DND-41 (cell line): ENCODE measurements around the gene TMCO4.

Experiments used
- ATAC-seq: fragments of 200-7000 bp; cut with Tn5 transposase; 3 replicates; pipeline ENCODE4 v1.9.1; 2021; ENCODE audit warnings: low read depth; ENCODE audit not compliant: insufficient read depth
- DNase-seq: peaks from one replicate; pipeline ENCODE4 v3.0.0-alpha.2; 2020
- H2AFZ ChIP-seq: 2 replicates; pipeline ENCODE4 v1.6.0; 2012; ENCODE audit warnings: low read depth, low read length
- H3K27ac ChIP-seq: 2 replicates; pipeline ENCODE4 v1.5.1; 2012; ENCODE audit warnings: low read length, inconsistent platforms
- H3K27me3 ChIP-seq: fragments of 200-600 bp; sonication (generic); 2 replicates; pipeline ENCODE4 v1.6.0; 2012; ENCODE audit warnings: low read length, mild to moderate bottlenecking, inconsistent platforms; ENCODE audit not compliant: insufficient read depth, poor library complexity
- H3K36me3 ChIP-seq: 2 replicates; pipeline ENCODE4 v1.5.1; 2012; ENCODE audit warnings: low read length, inconsistent platforms; ENCODE audit not compliant: insufficient read depth
- H3K4me1 ChIP-seq: 2 replicates; pipeline ENCODE4 v1.5.1; 2012; ENCODE audit warnings: mild to moderate bottlenecking, low read length; ENCODE audit not compliant: insufficient read depth
- H3K4me2 ChIP-seq: 2 replicates; pipeline ENCODE4 v1.6.0; 2012; ENCODE audit warnings: mild to moderate bottlenecking, moderate library complexity, low read length, inconsistent platforms; ENCODE audit not compliant: insufficient read depth
- H3K4me3 ChIP-seq, 2 experiments: fragments of 200-600 bp in 1 of 2; shearing (Covaris generic) in 1 of 2; 2 replicates each; pipeline ENCODE4 v1.5.1; 2012 to 2016; ENCODE audit warnings: inconsistent platforms in 2 of 2, low read length in 2 of 2, mild to moderate bottlenecking in 2 of 2, low read depth in 1 of 2, moderate library complexity in 1 of 2
- H3K79me2 ChIP-seq: 2 replicates; pipeline ENCODE4 v1.6.0; 2012; ENCODE audit warnings: low read length, inconsistent platforms; ENCODE audit not compliant: insufficient read depth
- H3K9ac ChIP-seq: 2 replicates; pipeline ENCODE4 v1.6.0; 2012; ENCODE audit warnings: low read depth, mild to moderate bottlenecking, inconsistent platforms, low read length, moderate library complexity
- H3K9me3 ChIP-seq: 2 replicates; pipeline ENCODE4 v1.5.1; 2012; ENCODE audit warnings: low read length, moderate library complexity, mild to moderate bottlenecking, inconsistent platforms; ENCODE audit not compliant: insufficient read depth, severe bottlenecking
- H4K20me1 ChIP-seq: 2 replicates; pipeline ENCODE4 v1.6.0; 2012; ENCODE audit warnings: low read length; ENCODE audit not compliant: insufficient read depth
- CTCF ChIP-seq: IDR thresholded peaks from 2 replicates; pipeline ENCODE4 v1.5.1; 2012; ENCODE audit warnings: borderline replicate concordance, low read length, moderate library complexity, mild to moderate bottlenecking; ENCODE audit not compliant: poor library complexity, severe bottlenecking; ENCODE audit errors: extremely low read depth
- EZH2 ChIP-seq: IDR thresholded peaks from 3 replicates; pipeline ENCODE4 v1.6.1; 2012; ENCODE audit warnings: borderline replicate concordance, low read depth, mild to moderate bottlenecking, moderate library complexity, low read length, inconsistent platforms; ENCODE audit not compliant: severe bottlenecking

TMCO4 gene

GRCh38 chr1:19676438-19676922, 123.2 kb downstream of the TMCO4 start:
- Histone ChIP-seq H3K27ac (no peak overlapping the region), H2AFZ (no peak overlapping the region), H3K27me3 (no peaks in the 10 kb centered on the region), H3K79me2 (no peaks in the 10 kb centered on the region), H3K4me3 (no peak overlapping the region), H3K36me3 (no peaks in the 10 kb centered on the region), H4K20me1 (peaks cover 7% of the 10 kb centered on the region), H3K4me2 (no peak overlapping the region), H3K9me3 (no peaks in the 10 kb centered on the region), H3K9ac (no peak overlapping the region), H3K4me1 (no peaks in the 10 kb centered on the region)
- ATAC-seq: peak; percentile 71; the same call in 2 of the 3 replicates
- peak; percentile 61 for DNase-seq
- no peak for TF ChIP-seq CTCF
- TF ChIP-seq EZH2: no peak

GRCh38 chr1:19675797-19676196, 123.9 kb downstream of the TMCO4 start:
- Histone ChIP-seq H4K20me1 (peaks cover 7% of the 10 kb centered on the region), H3K4me3 (no peak overlapping the region), H2AFZ (no peak overlapping the region), H3K36me3 (no peaks in the 10 kb centered on the region), H3K9me3 (no peaks in the 10 kb centered on the region), H3K4me1 (no peaks in the 10 kb centered on the region), H3K27me3 (no peaks in the 10 kb centered on the region), H3K27ac (no peak overlapping the region), H3K4me2 (no peak overlapping the region), H3K79me2 (no peaks in the 10 kb centered on the region), H3K9ac (no peak overlapping the region)
- TF ChIP-seq EZH2 (no peak), CTCF (no peak)
- ATAC-seq: no peak
- no peak for DNase-seq

- no peak overlapping the region for H3K4me3 ChIP-seq
- no peak overlapping the region for H3K4me2 ChIP-seq
- no peak overlapping the region for H2AFZ ChIP-seq
- H3K27ac ChIP-seq: no peak overlapping the region
- no peaks in the 10 kb centered on the region for H3K36me3 ChIP-seq
- H3K9ac ChIP-seq: no peak overlapping the region
- ATAC-seq (no peak), DNase-seq (no peak)
- TF ChIP-seq CTCF: no peak
- no peak for TF ChIP-seq EZH2
- no peaks in the 10 kb centered on the region for H3K79me2 ChIP-seq
- no peaks in the 10 kb centered on the region for H3K4me1 ChIP-seq
- H3K27me3 ChIP-seq: no peaks in the 10 kb centered on the region
- peaks cover 4% of the 10 kb centered on the region for H4K20me1 ChIP-seq
- H3K9me3 ChIP-seq: no peaks in the 10 kb centered on the region
These were observed 127.5 kb downstream of the TMCO4 start for GRCh38 chr1:19672237-19672636.

- Histone ChIP-seq H3K36me3 (no peaks in the 10 kb centered on the region), H3K27me3 (no peaks in the 10 kb centered on the region), H3K79me2 (no peaks in the 10 kb centered on the region), H3K9ac (no peak overlapping the region), H3K27ac (no peak overlapping the region), H3K4me2 (no peak overlapping the region), H3K4me1 (no peaks in the 10 kb centered on the region), H3K4me3 (no peak overlapping the region), H4K20me1 (no peaks in the 10 kb centered on the region; the same call in 1 of the 2 replicates), H3K9me3 (no peaks in the 10 kb centered on the region), H2AFZ (no peak overlapping the region)
- TF ChIP-seq EZH2: no peak
- TF ChIP-seq CTCF: no peak
- DNase-seq: no peak
- no peak for ATAC-seq
These were observed 128.9 kb downstream of the TMCO4 start for GRCh38 chr1:19670787-19671186.
